ENCODE results near the gene NPLOC4. TPM values are rescaled to one million over a fixed set of nuclear protein-coding genes. Genes with fewer than 3 reads are reported as not detected.

The NPLOC4 gene
- total and polyA plus RNA-seq, 2 of the 13 experiments (the other 11 are each of a cell fraction or from before 2014, with no cell fraction given): 57.0 to 97.0 TPM

DNA sequence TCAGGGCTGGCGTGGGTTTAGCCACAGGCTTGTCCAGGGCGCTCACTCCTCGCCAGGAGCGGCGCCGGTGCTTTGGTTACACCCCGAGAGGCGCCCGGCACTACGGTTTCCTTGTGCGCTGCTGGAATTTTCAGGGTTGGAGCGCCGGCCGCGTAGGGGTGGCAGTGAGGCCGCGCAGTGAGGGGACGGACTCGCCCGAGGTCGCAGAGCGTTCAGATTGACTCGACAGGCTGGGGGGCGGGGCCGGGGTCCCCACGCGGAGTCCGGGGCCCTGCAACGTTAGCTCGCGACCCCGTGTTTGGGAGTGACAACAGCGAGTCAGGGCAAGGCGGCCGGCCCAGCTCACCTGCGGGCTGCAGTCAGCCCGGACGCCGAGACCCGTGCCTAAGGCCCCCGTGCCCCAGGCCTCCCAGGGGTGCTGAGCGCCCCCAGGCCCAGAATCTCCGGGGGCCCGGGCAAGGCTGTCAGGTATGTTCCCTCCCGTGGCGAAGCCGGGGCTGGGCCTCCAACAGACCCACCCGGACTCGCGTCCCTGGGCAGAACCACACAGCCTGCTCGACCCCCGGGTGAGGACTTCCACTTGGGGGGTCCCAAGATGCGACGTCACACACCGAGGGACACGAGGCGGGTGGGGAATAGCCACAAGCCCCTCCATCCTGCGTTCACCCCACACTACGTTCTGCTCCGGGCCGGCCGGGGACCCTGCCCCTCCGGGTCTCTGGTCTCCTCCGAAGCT, 123.0 kb downstream of the NPLOC4 start (continued):
- TF ChIP-seq HBP1 (CRISPR knock-in tag; IDR thresholded peaks at IDR 0.05; ENCODE audit: low read depth) (peak; percentile 35; the same call in 1 of the 2 replicates), HIVEP1 (CRISPR knock-in tag; IDR thresholded peaks at IDR 0.05) (peak; percentile 32; the same call in 1 of the 2 replicates), ZBTB8A (CRISPR knock-in tag; IDR thresholded peaks at IDR 0.05; ENCODE audit: borderline replicate concordance, low read depth) (peak; percentile 61; the same call in 1 of the 2 replicates), RARG (CRISPR knock-in tag; IDR thresholded peaks at IDR 0.05; ENCODE audit: low read depth) (no peak), ZNF142 (CRISPR knock-in tag; IDR thresholded peaks at IDR 0.05) (peak; percentile 24; the same call in 1 of the 2 replicates), LRRFIP1 (CRISPR knock-in tag; conservative IDR thresholded peaks at IDR 0.05) (no peak), FOXA3 (CRISPR knock-in tag; IDR thresholded peaks at IDR 0.05) (no peak), ZNF18 (CRISPR knock-in tag; IDR thresholded peaks at IDR 0.05; ENCODE audit: insufficient replicate concordance) (peak; percentile 40), ZNF12 (CRISPR knock-in tag; IDR thresholded peaks at IDR 0.05) (0 out of 2 replicates have a peak, but pooled peaks have one; percentile 6), DBP (CRISPR knock-in tag; IDR thresholded peaks at IDR 0.05; ENCODE audit: not compliant biosample characterization) (peak; percentile 44), ZIK1 (CRISPR knock-in tag; IDR thresholded peaks at IDR 0.05; ENCODE audit: borderline replicate concordance, low read depth) (0 out of 2 replicates have a peak, but pooled peaks have one; percentile 14), SOX6 (IDR thresholded peaks at IDR 0.05) (no peak), SOX6 (CRISPR knock-in tag; IDR thresholded peaks at IDR 0.05) (peak; percentile 39)
- TF ChIP-seq, protein P1, sequence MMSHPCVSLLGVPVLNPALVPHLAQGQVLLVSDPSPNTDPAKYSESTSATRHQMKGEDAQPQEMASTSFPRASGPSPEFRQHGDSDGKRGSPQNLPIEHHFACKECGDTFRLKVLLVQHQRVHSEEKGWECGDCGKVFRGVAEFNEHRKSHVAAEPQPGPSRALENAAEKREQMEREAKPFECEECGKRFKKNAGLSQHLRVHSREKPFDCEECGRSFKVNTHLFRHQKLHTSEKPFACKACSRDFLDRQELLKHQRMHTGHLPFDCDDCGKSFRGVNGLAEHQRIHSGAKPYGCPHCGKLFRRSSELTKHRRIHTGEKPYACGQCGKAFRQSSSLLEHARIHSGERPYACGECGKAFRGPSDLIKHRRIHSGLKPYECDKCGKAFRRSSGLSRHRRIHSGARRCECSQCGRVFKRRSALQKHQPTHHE (CRISPR knock-in tag; IDR thresholded peaks at IDR 0.05; ENCODE audit: borderline replicate concordance): 0 out of 2 replicates have a peak, but pooled peaks have one; percentile 29

All from HepG2 (cell line).